Hematopoietic multipotent progenitor cell treated with erythropoietin and hydrocortisone succinate and interleukin-3 and kit ligand, for 8 days (in vitro differentiated cells): ENCODE results near the gene CAMP.
"Not testable (repeated sequence)": the region's sequence is repeated elsewhere in the genome, so short reads cannot be mapped to it uniquely, and the experiment has no call there.

ENCODE experiments used
- DNase-seq: peaks from one replicate; pipeline ENCODE4 v3.0.0-alpha.2; 2015

CAMP gene

DNA sequence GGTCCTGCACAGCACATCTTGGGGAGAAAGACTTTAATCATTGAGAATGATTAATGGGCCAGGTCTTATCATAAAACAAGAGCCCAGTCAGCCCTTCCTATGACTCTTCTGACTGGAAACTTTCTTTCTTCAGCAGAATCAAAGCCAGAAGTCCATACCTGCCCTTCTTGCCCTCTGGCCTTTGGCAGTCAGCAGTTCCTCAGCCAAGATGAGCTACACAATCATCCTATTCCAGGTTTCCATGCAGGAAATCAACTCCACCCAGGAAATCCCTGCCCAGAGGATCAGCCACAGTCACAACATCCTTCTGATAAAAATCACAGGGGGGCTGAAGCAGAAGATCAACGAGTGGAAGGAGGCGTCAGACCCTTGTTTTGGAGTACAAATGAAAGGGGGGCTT, 44.5 kb downstream of the CAMP start:
- no peak for DNase-seq

- DNase-seq, result no peak
Observed at GRCh38 chr3:48268381-48268935, 45.2 kb downstream of the CAMP start.

DNA sequence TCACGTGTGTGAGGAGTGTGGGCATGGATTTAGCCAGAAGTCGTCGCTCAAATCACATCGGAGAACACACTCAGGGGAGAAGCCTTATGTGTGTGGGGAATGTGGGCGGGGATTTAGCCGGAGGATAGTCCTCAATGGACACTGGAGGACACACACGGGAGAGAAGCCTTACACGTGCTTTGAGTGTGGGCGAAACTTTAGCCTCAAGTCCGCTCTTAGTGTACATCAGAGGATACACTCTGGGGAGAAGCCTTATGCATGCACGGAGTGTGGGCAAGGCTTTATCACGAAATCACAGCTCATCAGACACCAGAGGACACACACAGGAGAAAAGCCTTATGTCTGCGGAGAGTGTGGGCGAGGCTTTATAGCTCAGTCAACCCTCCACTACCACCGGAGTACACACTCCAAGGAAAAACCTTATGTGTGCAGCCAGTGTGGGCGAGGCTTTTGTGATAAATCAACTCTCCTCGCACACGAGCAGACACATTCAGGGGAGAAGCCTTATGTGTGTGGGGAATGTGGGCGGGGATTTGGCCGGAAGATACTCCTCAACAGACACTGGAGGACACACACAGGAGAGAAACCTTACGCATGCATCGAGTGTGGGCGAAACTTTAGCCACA, 45.8 kb downstream of the CAMP start:
- DNase-seq, result no peak

DNA sequence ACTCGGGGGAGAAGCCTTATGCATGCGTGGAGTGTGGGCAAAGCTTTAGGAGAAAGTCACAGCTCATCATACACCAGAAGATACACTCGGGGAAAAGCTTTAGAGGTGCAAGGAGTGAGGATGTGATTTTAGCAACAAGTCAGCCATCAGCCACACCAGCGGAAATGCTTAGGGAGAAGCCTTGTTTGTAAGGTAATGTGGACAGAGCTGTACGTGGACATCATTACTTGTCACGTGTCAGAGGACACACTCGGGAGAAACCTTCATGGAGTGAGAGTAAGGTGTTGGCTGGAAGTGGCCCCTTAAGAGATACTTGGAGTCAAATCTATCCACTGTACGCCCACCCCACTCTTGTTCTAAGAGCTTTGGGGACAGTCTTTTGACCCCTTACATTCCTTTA, 46.3 kb downstream of the CAMP start:
- no peak for DNase-seq

GRCh38 chr3:48270306-48270705, 47.0 kb downstream of the CAMP start:
- no peak for DNase-seq

DNA sequence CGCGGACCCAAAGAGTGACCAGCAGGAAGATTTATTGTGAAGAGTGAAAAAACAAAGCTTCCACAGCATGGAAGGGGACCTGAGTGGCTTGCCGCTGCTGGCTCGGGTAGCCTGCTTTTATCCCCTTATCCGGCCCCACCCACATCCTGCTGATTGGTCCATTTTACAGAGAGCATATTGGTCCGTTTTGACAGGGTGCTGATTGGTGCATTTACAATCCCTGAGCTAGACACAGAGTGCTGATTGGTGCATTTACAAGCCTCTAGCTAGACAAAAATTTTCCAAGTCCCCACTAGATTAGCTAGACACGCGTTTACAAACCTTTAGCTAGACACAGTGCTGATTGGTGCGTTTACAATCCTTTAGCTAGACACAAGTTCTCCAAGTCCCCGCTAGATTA, 47.9 kb downstream of the CAMP start:
- DNase-seq, result not testable (repeated sequence)

GRCh38 chr3:48271763-48272498, 48.6 kb downstream of the CAMP start:
- DNase-seq, result no peak

DNA sequence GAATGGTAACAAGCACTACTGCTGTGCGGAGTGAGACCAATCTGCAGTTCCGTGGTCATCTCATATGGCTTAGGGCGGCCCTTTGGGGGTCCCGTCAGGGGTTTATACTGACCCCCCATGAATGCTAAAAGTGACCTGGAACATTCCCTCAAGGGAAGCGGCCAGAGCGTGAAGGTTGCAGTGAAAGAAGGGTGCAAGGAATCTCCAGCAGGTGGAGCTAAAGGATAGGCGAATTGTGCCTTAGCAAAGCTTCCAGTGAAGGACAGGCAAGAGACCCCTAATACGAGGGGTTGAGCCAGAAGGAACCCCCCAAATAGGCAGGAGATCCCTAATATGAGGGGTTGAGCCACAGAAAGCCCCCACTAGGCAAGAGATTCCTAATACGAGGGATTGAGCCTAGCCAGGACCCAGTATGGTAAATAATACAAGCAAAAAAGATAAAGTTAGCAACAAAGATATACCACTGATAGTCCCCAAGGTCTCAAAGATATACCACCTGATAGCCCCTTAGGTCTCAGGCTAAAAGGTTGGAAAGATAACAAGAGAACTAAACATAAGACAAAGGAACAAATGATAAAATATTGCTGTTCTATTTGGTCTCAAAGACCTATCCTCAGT, 50.4 kb downstream of the CAMP start:
- DNase-seq, result peak; percentile 75

- no peak for DNase-seq
Observed at GRCh38 chr3:48274452-48274851, 51.2 kb downstream of the CAMP start.
